ENCODE data around the gene ATP13A1.
"Not testable (repeated sequence)": the region's sequence is repeated elsewhere in the genome, so short reads cannot be mapped to it uniquely, and the experiment has no call there.

ATP13A1 gene

DNA sequence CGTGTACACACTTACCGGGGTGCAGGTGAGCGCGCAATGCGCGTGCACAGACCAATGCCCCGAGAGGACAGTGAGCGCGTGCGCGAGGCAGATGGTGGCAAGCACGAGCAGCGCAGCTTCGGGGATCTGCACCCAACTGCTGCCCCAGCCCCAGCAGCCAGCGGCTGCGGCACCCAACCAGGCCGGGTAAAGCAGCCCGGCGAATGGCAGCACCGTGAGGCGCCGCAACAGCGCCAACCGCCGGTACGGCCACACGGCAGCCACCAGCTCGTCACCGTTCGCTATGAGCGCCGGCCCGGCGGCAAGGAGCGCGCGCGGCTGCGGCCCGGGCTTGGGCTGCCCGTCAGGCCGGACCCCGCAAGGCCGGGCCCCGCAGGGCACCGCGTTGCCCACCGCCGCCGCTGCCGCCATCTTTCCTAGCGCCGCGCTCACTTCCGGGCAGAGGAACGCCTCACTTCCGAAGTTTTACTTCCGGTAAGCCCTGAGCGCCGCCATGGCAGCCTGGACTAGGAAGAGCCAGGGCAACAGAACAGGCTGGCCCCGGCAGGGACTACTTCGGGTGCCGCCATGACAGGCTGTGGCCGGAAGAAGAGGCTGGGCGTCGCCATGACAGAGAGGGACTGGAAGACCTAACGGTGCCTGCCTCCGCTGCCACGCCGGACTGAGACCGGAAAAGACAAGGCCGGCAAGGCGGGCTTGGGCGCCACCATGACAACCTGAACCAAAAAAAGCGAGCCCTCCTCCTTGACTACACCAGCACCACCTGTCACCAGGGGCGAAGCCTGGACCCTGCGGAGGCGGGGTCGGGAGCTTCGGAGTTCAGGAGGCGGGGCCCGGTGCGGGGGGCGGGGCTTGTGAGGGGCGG is at the start of gene ATP13A1:
Gene ATP13A1 (minus strand): TSS at position 421 of the 865 bp plus-strand sequence. CDS start 10 bp downstream, at position 411.
- TF ChIP-seq CTCF (conservative IDR thresholded peaks at IDR 0.05; ENCODE audit: low read depth, low read length): peak; percentile 16
- peak; percentile 98 for DNase-seq (ENCODE audit: low read depth)
- peak within 1 kb of the TSS; percentile 97 for H3K4me3 ChIP-seq (ENCODE audit: low read depth, low read length)

GRCh38 chr19:19711934-19712828 is 48.7 kb upstream of the ATP13A1 start:
- no peak for TF ChIP-seq CTCF (conservative IDR thresholded peaks at IDR 0.05; ENCODE audit: low read depth, low read length)
- no peak for DNase-seq (ENCODE audit: low read depth)
- no peak overlapping the region for H3K4me3 ChIP-seq (ENCODE audit: low read depth, low read length)

DNA sequence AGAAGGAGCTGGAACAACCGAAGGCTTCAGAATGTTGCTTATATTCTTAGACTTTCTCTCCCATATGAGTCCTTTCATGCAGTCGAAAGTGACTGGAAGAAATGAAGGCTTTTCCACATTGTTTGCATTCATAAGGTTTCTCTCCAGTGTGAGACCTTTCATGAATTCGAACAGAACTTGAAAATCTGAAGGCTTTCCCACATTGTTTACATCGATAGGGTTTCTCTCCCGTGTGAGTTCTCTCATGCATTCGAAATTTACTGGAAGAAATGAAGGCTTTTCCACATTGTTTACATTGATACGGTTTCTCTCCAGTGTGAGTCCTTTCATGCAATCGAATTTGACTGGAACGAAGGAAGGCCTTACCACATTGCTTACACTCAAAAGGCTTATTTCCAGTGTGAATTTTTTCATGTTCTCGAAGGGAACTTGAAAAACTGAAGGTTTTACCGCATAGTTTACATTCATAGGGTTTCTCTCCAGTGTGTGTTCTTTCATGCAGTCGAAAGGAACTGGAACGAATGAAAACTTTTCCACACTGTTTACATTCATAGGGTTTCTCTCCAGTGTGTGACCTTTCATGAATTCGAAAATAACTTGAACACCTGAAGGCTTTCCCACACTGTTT is 47.9 kb upstream of the ATP13A1 start:
- no peak for DNase-seq (ENCODE audit: low read depth)
- no peak for TF ChIP-seq CTCF (conservative IDR thresholded peaks at IDR 0.05; ENCODE audit: low read depth, low read length)
- no peak overlapping the region for H3K4me3 ChIP-seq (ENCODE audit: low read depth, low read length)

DNA sequence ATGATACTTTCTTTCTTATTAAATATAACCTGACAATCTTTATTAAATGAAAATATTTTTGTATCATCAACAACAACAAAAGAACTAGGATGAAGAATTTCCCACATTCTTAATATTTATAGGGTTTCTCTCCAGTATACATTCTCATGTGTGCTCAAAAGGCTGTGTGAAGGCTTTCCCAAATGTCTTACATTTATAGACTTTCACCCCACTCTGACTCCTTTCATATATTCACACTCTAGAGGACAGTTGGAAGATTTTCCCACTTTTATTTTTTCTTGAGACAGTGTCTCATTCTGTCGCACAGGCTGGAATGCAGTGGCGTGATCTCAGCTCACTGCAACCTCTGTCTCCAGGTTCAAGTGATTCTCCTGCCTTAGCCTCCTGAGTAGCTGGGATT is 47.0 kb upstream of the ATP13A1 start:
- H3K4me3 ChIP-seq (ENCODE audit: low read depth, low read length): no peak overlapping the region
- DNase-seq (ENCODE audit: low read depth): no peak
- no peak for TF ChIP-seq CTCF (conservative IDR thresholded peaks at IDR 0.05; ENCODE audit: low read depth, low read length)

GRCh38 chr19:19704836-19705235 is 41.4 kb upstream of the ATP13A1 start:
- no peak for TF ChIP-seq CTCF (conservative IDR thresholded peaks at IDR 0.05; ENCODE audit: low read depth, low read length)
- DNase-seq (ENCODE audit: low read depth): no peak
- no peak overlapping the region for H3K4me3 ChIP-seq (ENCODE audit: low read depth, low read length)

DNA sequence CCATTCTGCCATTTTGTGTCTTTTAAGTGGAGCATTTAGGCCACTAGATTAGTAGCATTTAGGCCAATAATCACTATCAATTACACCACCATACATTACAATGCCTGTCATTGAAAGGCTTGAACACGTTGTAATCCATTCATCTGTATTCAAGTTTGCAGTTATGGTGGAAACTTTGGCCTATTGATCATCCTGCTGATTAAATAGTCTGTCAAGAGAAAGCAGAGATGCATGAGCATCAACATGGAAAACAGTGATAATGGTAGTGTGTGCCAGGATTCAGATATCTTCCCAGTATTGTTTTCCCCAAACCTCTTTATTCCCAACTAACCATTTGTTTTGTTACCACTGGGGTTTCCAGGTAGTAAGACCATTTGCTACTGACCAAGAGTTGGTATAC is 37.0 kb upstream of the ATP13A1 start:
- not testable (repeated sequence) for H3K4me3 ChIP-seq (ENCODE audit: low read depth, low read length); DNase-seq (ENCODE audit: low read depth)

DNA sequence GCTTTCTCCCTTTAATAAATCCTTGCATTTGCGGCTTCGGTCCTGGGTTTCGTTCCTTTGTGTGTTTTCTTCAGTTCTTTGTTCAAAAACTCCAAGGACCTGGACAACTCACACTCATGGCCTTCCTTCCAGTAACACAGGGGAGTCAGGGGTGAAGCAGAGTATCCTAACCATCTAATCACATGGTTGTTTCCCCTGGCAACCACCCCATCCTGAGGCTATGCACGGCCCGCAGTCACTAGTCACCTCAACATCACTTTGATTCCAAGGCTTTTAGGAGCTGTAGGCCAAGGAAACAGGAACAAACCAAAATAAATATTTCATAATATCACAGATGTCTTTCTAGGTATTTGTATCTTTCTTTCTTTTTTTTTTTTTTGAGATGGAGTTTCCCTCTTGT is 34.1 kb upstream of the ATP13A1 start:
- no peak for DNase-seq (ENCODE audit: low read depth)
- no peak for TF ChIP-seq CTCF (conservative IDR thresholded peaks at IDR 0.05; ENCODE audit: low read depth, low read length)
- H3K4me3 ChIP-seq (ENCODE audit: low read depth, low read length): no peak overlapping the region

All from choroid plexus epithelial cell (primary cell).